ENCODE data around the gene SORBS2. TPM values are rescaled to one million over a fixed set of nuclear protein-coding genes. Genes with fewer than 3 reads are reported as not detected.

The SORBS2 gene
- total RNA-seq, 1 donor from 2014 or later, result 20.0 TPM

DNA sequence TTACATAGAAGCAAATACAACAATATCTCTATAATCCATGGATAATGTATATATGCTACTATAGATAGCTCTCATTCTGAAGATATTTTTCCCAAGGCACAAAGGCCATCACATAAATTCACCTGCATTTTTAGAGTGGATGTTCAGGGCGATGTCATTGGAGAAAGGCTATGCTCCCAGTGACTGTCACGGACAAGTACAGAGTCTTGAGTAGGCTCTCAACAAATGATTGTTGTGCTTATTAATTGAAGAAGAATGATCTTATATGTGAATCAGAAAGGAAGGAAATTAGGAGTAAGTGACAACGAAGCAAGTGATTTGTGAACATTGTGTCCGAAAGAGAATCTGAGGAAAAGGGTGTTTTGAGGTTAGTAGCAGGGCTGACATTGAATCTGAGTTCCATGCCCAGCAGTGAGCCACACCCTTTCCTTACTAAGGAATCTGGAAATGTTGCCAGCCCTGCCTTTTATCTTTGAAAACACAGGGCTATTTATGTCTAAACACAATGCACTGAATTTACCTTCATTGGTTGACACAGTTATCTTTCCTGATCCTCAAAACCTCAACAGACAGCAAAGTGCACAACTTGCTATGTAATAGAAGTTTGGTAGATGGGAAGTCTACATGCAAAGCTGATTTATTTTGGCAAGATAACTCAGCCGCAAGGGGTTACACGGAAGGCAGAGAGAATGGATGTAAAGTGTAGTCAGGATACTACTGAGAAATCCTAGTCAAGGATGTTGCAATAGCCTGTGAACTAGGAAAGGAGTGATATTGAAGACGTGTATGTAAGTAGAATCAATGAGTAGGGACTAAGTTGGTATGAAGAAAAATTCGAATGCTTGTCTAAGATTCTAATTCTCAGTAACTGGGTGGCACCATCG is 50.4 kb downstream of the SORBS2 start:
- TF ChIP-seq, protein P1, sequence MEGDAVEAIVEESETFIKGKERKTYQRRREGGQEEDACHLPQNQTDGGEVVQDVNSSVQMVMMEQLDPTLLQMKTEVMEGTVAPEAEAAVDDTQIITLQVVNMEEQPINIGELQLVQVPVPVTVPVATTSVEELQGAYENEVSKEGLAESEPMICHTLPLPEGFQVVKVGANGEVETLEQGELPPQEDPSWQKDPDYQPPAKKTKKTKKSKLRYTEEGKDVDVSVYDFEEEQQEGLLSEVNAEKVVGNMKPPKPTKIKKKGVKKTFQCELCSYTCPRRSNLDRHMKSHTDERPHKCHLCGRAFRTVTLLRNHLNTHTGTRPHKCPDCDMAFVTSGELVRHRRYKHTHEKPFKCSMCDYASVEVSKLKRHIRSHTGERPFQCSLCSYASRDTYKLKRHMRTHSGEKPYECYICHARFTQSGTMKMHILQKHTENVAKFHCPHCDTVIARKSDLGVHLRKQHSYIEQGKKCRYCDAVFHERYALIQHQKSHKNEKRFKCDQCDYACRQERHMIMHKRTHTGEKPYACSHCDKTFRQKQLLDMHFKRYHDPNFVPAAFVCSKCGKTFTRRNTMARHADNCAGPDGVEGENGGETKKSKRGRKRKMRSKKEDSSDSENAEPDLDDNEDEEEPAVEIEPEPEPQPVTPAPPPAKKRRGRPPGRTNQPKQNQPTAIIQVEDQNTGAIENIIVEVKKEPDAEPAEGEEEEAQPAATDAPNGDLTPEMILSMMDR (IDR thresholded peaks at IDR 0.05; ENCODE audit: unreplicated experiment), result no peak
- no peaks in the 10 kb centered on the region for H3K4me1 Mint-ChIP-seq (ENCODE audit: unreplicated experiment)
- no peaks in the 10 kb centered on the region for H3K36me3 Mint-ChIP-seq (ENCODE audit: low read depth, unreplicated experiment)
- H3K4me3 Mint-ChIP-seq (ENCODE audit: unreplicated experiment), result no peak overlapping the region
- no peak overlapping the region for H3K27ac Mint-ChIP-seq (ENCODE audit: unreplicated experiment)
- DNase-seq (ENCODE audit: low spot score), result no peak
- no peaks in the 10 kb centered on the region for H3K27me3 Mint-ChIP-seq (ENCODE audit: unreplicated experiment)
- no peaks in the 10 kb centered on the region for H3K9me3 Mint-ChIP-seq (ENCODE audit: unreplicated experiment)

DNA sequence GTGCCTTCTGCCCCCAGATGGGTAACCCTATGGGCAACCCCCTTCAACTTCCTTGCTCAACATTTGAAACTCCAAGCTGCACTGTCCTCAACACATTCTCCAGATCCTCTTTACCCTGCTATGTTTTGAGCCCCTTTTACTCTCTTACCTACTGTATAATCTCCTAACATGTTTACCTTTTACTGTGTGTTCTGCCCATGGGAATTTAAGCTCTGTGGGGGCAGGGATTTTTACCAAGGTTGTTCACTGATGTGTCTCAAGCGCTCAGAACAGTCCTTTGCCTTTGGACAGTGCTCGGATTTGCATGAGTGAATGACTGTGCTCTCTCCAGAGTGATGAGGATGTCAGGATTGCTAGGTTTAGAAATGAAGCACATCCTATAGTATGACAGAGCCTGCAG is 53.2 kb downstream of the SORBS2 start:
- TF ChIP-seq, protein P1 (IDR thresholded peaks at IDR 0.05; ENCODE audit: unreplicated experiment), result no peak
- H3K4me3 Mint-ChIP-seq (ENCODE audit: unreplicated experiment), result no peak overlapping the region
- no peaks in the 10 kb centered on the region for H3K9me3 Mint-ChIP-seq (ENCODE audit: unreplicated experiment)

DNA sequence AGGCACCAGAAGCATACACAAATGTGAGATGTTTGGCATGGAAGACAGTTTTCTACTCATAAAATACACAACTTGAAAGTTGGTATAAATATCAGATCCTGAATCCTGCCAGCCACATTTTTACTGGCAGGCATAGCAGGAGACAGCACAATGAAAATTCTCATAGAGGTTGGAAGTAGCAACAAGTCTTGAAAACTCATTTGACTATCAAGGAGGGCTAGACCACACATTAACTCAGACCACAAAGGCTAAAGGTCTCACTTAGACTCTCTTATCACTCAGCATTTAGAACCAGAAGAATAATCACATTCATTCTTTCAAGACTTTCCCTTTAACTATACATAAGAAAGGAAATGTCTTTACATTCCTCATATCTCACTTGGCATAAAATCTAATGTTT is 56.5 kb downstream of the SORBS2 start:
- H3K27ac Mint-ChIP-seq (ENCODE audit: unreplicated experiment), result no peak overlapping the region
- TF ChIP-seq, protein P1 (IDR thresholded peaks at IDR 0.05; ENCODE audit: unreplicated experiment), result no peak

More for the DNA sequence above, 53.2 kb downstream of the SORBS2 start:
- Mint-ChIP-seq H3K36me3 (ENCODE audit: low read depth, unreplicated experiment) (no peaks in the 10 kb centered on the region), H3K4me1 (ENCODE audit: unreplicated experiment) (no peaks in the 10 kb centered on the region), H3K27ac (ENCODE audit: unreplicated experiment) (no peak overlapping the region), H3K27me3 (ENCODE audit: unreplicated experiment) (no peaks in the 10 kb centered on the region)
- DNase-seq (ENCODE audit: low spot score), result no peak

DNA sequence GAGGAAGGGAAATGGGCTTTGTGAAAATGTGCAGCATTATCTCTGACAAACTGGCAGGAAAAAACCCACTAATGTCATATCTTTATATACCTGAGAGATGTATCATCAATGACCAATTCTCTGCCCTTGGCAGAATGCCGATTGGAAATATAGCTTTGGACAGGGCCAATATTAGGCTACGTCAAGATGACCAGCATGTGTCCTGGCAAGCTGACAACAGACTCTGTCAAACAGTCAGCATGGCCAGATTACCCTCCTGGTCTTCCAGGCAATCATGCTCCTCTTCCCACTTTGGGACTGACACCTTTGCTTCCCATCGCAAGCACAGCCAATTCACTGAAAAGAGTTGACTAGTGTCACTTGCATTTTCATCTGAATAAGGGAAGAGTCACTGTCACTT is 57.0 kb downstream of the SORBS2 start:
- Mint-ChIP-seq H3K27ac (ENCODE audit: unreplicated experiment) (no peak overlapping the region), H3K27me3 (ENCODE audit: unreplicated experiment) (no peaks in the 10 kb centered on the region), H3K4me1 (ENCODE audit: unreplicated experiment) (peaks cover 4% of the 10 kb centered on the region), H3K36me3 (ENCODE audit: low read depth, unreplicated experiment) (no peaks in the 10 kb centered on the region), H3K4me3 (ENCODE audit: unreplicated experiment) (no peak overlapping the region), H3K9me3 (ENCODE audit: unreplicated experiment) (no peaks in the 10 kb centered on the region)
- TF ChIP-seq, protein P1 (IDR thresholded peaks at IDR 0.05; ENCODE audit: unreplicated experiment), result no peak
- DNase-seq (ENCODE audit: low spot score), result no peak

More for the DNA sequence above, 56.5 kb downstream of the SORBS2 start:
- Mint-ChIP-seq H3K9me3 (ENCODE audit: unreplicated experiment) (no peaks in the 10 kb centered on the region), H3K4me3 (ENCODE audit: unreplicated experiment) (no peak overlapping the region), H3K36me3 (ENCODE audit: low read depth, unreplicated experiment) (no peaks in the 10 kb centered on the region), H3K4me1 (ENCODE audit: unreplicated experiment) (peaks cover 4% of the 10 kb centered on the region), H3K27me3 (ENCODE audit: unreplicated experiment) (no peaks in the 10 kb centered on the region)
- DNase-seq (ENCODE audit: low spot score), result no peak

DNA sequence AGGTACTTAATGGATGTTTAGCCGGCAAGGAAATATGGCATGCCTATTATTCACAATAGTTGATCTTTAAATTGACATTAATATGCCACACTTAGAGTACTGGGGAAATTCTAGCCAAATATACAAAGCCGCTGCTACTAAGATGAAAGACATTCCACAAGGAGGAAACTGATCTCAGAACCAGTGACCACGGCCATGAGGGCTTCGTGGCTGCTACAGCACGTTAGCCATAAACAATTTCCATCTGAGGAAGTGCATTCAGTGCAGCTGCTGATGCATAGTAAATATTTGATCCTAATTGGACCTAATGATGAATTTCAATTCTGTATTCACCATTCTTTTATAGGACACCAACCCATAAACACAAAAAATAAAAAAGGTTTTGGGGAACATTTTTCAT is 59.1 kb downstream of the SORBS2 start:
- Mint-ChIP-seq H3K27ac (ENCODE audit: unreplicated experiment) (no peak overlapping the region), H3K36me3 (ENCODE audit: low read depth, unreplicated experiment) (no peaks in the 10 kb centered on the region), H3K27me3 (ENCODE audit: unreplicated experiment) (no peaks in the 10 kb centered on the region), H3K4me1 (ENCODE audit: unreplicated experiment) (peaks cover 4% of the 10 kb centered on the region), H3K4me3 (ENCODE audit: unreplicated experiment) (no peak overlapping the region), H3K9me3 (ENCODE audit: unreplicated experiment) (no peaks in the 10 kb centered on the region)
- DNase-seq (ENCODE audit: low spot score), result no peak
- TF ChIP-seq, protein P1 (IDR thresholded peaks at IDR 0.05; ENCODE audit: unreplicated experiment), result no peak

Data from endothelial cell (in vitro differentiated cells).